ENCODE results near the gene KLHL2.
"Not testable (repeated sequence)": the region's sequence is repeated elsewhere in the genome, so short reads cannot be mapped to it uniquely, and the experiment has no call there.

The KLHL2 gene

GRCh38 chr4:165207431-165208220, at the start of gene KLHL2:
Gene KLHL2 (plus strand): TSS chr4:165207561. CDS start chr4:165207877, 316 bp downstream.
- DNase-seq: peak; percentile 27 to 90

GRCh38 chr4:165158762-165159161, 48.6 kb upstream of the KLHL2 start:
- no peak for DNase-seq

GRCh38 chr4:165164257-165164656, 43.1 kb upstream of the KLHL2 start:
- DNase-seq: no peak

- not testable (repeated sequence) for DNase-seq
These were observed 40.5 kb upstream of the KLHL2 start for GRCh38 chr4:165166872-165167271.

- DNase-seq: no peak
These were observed 39.7 kb upstream of the KLHL2 start for GRCh38 chr4:165167650-165168049.

- no peak for DNase-seq
These were observed 36.5 kb upstream of the KLHL2 start for GRCh38 chr4:165170819-165171218.

GRCh38 chr4:165175470-165175869, 31.9 kb upstream of the KLHL2 start:
- DNase-seq: not testable (repeated sequence)

GRCh38 chr4:165175879-165176278, 31.5 kb upstream of the KLHL2 start:
- no peak for DNase-seq

- peak in 1 of 2 experiments; percentile 2 for DNase-seq
These were observed 29.4 kb upstream of the KLHL2 start for GRCh38 chr4:165177725-165178666.

- peak; percentile 18 to 66 for DNase-seq
These were observed 23.1 kb upstream of the KLHL2 start for GRCh38 chr4:165184220-165184619.

- not testable (repeated sequence) for DNase-seq
These were observed 22.4 kb upstream of the KLHL2 start for GRCh38 chr4:165184998-165185397.

- no peak for DNase-seq
These were observed 21.9 kb upstream of the KLHL2 start for GRCh38 chr4:165185448-165185847.

- DNase-seq: no peak
These were observed 16.6 kb upstream of the KLHL2 start for GRCh38 chr4:165190591-165191347.

GRCh38 chr4:165191348-165191656, 16.1 kb upstream of the KLHL2 start:
- no peak for DNase-seq

- DNase-seq: no peak
These were observed 15.4 kb upstream of the KLHL2 start for GRCh38 chr4:165191814-165192499.

GRCh38 chr4:165192500-165192898, 14.9 kb upstream of the KLHL2 start:
- no peak for DNase-seq

- DNase-seq: no peak
These were observed 14.4 kb upstream of the KLHL2 start for GRCh38 chr4:165192956-165193355.

- DNase-seq: no peak
These were observed 13.0 kb upstream of the KLHL2 start for GRCh38 chr4:165194368-165194767.

GRCh38 chr4:165198329-165198728, 9.0 kb upstream of the KLHL2 start:
- no peak for DNase-seq

GRCh38 chr4:165199286-165199685, 8.1 kb upstream of the KLHL2 start:
- DNase-seq: peak; percentile 18 to 66

GRCh38 chr4:165199722-165200121, 7.6 kb upstream of the KLHL2 start:
- DNase-seq: peak in 1 of 2 experiments; percentile 29

GRCh38 chr4:165201806-165202205, 5.6 kb upstream of the KLHL2 start:
- DNase-seq: no peak

Measured in NCI-H526 (cell line).